HepG2 (cell line): ENCODE measurements around the gene EVA1A. TPM values are rescaled to one million over a fixed set of nuclear protein-coding genes. Genes with fewer than 3 reads are reported as not detected.
A peak's percentile ranks its signal among the peaks of the same experiment; 100 is the strongest.

Source experiments
- AHR ChIP-seq: IDR thresholded peaks from 2 replicates; pipeline ENCODE4 v1.6.1; 2018; ENCODE audit warnings: missing genetic modification reagents, missing compliant biosample characterization
- ATM ChIP-seq: fragments of 450-650 bp; IDR thresholded peaks from 2 replicates; pipeline ENCODE4 v1.7.1; 2017; ENCODE audit warnings: mild to moderate bottlenecking, borderline replicate concordance
- FIP1L1 ChIP-seq: fragments of 200-400 bp; formaldehyde crosslinking; IDR thresholded peaks from 2 replicates; pipeline ENCODE4 v1.6.1; 2018; ENCODE audit warnings: low read depth, mild to moderate bottlenecking, low read length, moderate library complexity, borderline replicate concordance; ENCODE audit not compliant: insufficient read depth
- FOXA1 ChIP-seq, 2 experiments: fragments of 450-650 bp in 1 of 2; sonication (generic) in 1 of 2; formaldehyde crosslinking in 1 of 2; IDR thresholded peaks; 2 replicates each; pipeline versions ENCODE4 v1.4.0 to v1.6.1; 2016 to 2020; ENCODE audit warnings: missing genetic modification reagents in 1 of 2
- GABPB1 ChIP-seq: IDR thresholded peaks from 2 replicates; pipeline ENCODE4 v1.6.1; 2016; ENCODE audit warnings: mild to moderate bottlenecking, missing genetic modification reagents, moderate library complexity, missing compliant biosample characterization
- KDM6A ChIP-seq: IDR thresholded peaks from 2 replicates; pipeline ENCODE4 v1.6.1; 2016; ENCODE audit warnings: low read depth
- KLF13 ChIP-seq: sonication (generic); formaldehyde crosslinking; IDR thresholded peaks from 2 replicates; pipeline ENCODE4 v1.4.0; 2020; ENCODE audit warnings: mild to moderate bottlenecking, missing genetic modification reagents
- MYC ChIP-seq: sonication (generic); formaldehyde crosslinking; IDR thresholded peaks from 2 replicates; pipeline ENCODE4 v1.9.0; 2021; ENCODE audit warnings: missing genetic modification reagents, borderline replicate concordance
- RARG ChIP-seq: sonication (generic); formaldehyde crosslinking; IDR thresholded peaks from 2 replicates; pipeline ENCODE4 v1.4.0; 2020; ENCODE audit warnings: low read depth, mild to moderate bottlenecking, missing genetic modification reagents
- SMAD9 ChIP-seq: sonication (generic); formaldehyde crosslinking; IDR thresholded peaks from 2 replicates; pipeline ENCODE4 v1.5.1; 2020; ENCODE audit warnings: mild to moderate bottlenecking, missing genetic modification reagents
- SP2 ChIP-seq: sonication (generic); formaldehyde crosslinking; IDR thresholded peaks from 2 replicates; pipeline ENCODE4 v1.5.1; 2020; ENCODE audit warnings: mild to moderate bottlenecking, missing genetic modification reagents
- TEAD2 ChIP-seq: sonication (generic); formaldehyde crosslinking; IDR thresholded peaks from 2 replicates; pipeline ENCODE4 v1.9.0; 2021; ENCODE audit warnings: missing genetic modification reagents
- THAP11 ChIP-seq: IDR thresholded peaks from 2 replicates; pipeline ENCODE4 v1.6.1; 2016; ENCODE audit warnings: missing biosample characterization, missing genetic modification reagents
- ZNF263 ChIP-seq: sonication (generic); formaldehyde crosslinking; IDR thresholded peaks from 2 replicates; pipeline ENCODE4 v1.4.0; 2020; ENCODE audit warnings: missing genetic modification reagents
- ZNF563 ChIP-seq: sonication (generic); formaldehyde crosslinking; IDR thresholded peaks from 2 replicates; pipeline ENCODE4 v1.8.0; 2022; ENCODE audit warnings: mild to moderate bottlenecking, moderate library complexity, missing genetic modification reagents
- ZNF619 ChIP-seq: sonication (generic); formaldehyde crosslinking; IDR thresholded peaks from 2 replicates; pipeline ENCODE4 v1.4.0; 2020; ENCODE audit warnings: mild to moderate bottlenecking, missing genetic modification reagents
- polyA plus RNA-seq, 8 experiments: library from polyadenylated mRNA; depleted of rRNA in 3 of 8; stranded (reverse) in 7 of 8; unstranded in 1 of 8; fragments of >200 nt; fragmentation: Illumina TruSeq in 4 of 8; extraction: Trizol in 4 of 8; gene quantifications; 2 replicates each; pipeline versions ENCODE4 v1.2.1 to v1.2.3, GENCODE V29; 2011 to 2016; ENCODE audit warnings: low read depth in 4 of 8, missing spikeins in 1 of 8, mixed read lengths in 1 of 8; ENCODE audit not compliant: insufficient read depth in 1 of 8
- total RNA-seq, 5 experiments: library from RNA; depleted of rRNA; stranded (reverse); fragments of >200 nt; fragmentation: Illumina TruSeq; extraction: Trizol; gene quantifications; 2 replicates each; pipeline ENCODE4 v1.2.3, GENCODE V29; 2016; ENCODE audit warnings: low read depth in 1 of 5
- TF ChIP-seq, protein P1 (sequence below): sonication (generic); formaldehyde crosslinking; IDR thresholded peaks from 2 replicates; pipeline ENCODE4 v1.5.1; 2020; ENCODE audit warnings: mild to moderate bottlenecking, missing genetic modification reagents
- TF ChIP-seq, protein P2 (sequence below): sonication (generic); formaldehyde crosslinking; IDR thresholded peaks from 2 replicates; pipeline ENCODE4 v1.5.0; 2020; ENCODE audit warnings: missing genetic modification reagents
- TF ChIP-seq, protein P3 (sequence below): sonication (generic); formaldehyde crosslinking; IDR thresholded peaks from 2 replicates; pipeline ENCODE4 v1.9.0; 2022; ENCODE audit warnings: missing genetic modification reagents, mild to moderate bottlenecking, borderline replicate concordance
- TF ChIP-seq, protein P4 (sequence below): sonication (generic); formaldehyde crosslinking; IDR thresholded peaks from 2 replicates; pipeline ENCODE4 v1.4.0; 2020; ENCODE audit warnings: missing genetic modification reagents
- TF ChIP-seq, protein P5 (sequence below): sonication (generic); formaldehyde crosslinking; IDR thresholded peaks from 2 replicates; pipeline ENCODE4 v1.8.1; 2023; ENCODE audit warnings: missing genetic modification reagents, mild to moderate bottlenecking, borderline replicate concordance

The EVA1A gene
- total and polyA plus RNA-seq, 2 of the 13 experiments (the other 11 are each of a cell fraction or from before 2014, with no cell fraction given) = 57.5 to 57.8 TPM

DNA sequence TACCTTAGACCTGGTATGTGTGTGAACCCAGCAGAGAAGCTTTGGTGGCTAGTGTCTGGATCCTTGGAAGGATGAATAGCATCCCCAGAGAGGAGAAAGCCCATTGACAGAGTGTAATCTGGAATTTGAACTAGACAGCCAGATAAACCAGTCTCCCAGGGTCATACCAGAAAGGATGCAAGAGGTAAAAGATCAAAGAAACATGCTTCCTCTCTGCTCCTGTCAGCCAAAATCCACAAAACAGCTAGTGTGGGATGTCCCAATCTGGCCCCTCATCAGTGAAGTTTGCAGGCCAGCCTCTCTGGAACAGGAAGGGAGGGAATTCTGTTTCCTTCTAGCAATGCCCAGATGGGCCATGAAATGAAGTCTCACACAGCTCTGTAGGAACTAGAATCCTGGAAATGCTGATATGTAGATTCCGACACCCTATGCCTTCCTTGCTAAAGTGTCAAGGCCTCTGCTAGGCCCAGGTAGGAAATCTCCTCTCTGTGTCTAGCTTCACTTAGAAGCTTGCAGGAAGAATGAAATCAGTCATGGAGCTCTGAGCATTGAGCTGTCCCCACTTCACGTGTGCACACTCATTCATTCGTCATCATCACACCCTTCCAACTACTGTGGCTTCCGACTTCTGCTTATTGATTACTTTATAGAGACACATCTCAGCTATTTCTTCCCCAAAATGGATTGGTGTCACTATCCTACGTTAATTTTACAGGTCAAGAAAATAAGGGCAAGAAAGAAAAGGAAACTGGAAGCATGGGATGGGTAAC, 38.0 kb downstream of the EVA1A start (continued):
- TF ChIP-seq, protein P1, sequence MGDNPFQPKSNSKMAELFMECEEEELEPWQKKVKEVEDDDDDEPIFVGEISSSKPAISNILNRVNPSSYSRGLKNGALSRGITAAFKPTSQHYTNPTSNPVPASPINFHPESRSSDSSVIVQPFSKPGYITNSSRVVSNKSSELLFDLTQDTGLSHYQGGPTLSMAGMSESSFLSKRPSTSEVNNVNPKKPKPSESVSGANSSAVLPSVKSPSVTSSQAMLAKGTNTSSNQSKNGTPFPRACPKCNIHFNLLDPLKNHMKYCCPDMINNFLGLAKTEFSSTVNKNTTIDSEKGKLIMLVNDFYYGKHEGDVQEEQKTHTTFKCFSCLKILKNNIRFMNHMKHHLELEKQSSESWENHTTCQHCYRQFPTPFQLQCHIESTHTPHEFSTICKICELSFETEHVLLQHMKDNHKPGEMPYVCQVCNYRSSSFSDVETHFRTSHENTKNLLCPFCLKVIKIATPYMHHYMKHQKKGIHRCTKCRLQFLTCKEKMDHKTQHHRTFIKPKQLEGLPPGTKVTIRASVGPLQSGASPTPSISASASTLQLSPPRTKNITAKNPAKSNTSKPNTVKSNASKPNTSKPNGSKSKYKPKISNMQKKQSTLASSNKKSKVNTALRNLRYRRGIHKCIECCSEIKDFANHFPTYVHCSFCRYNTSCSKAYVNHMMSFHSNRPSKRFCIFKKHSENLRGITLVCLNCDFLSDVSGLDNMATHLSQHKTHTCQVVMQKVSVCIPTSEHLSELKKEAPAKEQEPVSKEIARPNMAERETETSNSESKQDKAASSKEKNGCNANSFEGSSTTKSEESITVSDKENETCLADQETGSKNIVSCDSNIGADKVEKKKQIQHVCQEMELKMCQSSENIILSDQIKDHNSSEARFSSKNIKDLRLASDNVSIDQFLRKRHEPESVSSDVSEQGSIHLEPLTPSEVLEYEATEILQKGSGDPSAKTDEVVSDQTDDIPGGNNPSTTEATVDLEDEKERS (CRISPR knock-in tag) = peak; percentile 60; the same call in 1 of the 2 replicates
- TF ChIP-seq FIP1L1 (no peak), THAP11 (CRISPR knock-in tag) (peak; percentile 76), AHR (CRISPR knock-in tag) (no peak), ZNF563 (CRISPR knock-in tag) (peak; percentile 32; the same call in 1 of the 2 replicates), SP2 (CRISPR knock-in tag) (no peak), GABPB1 (peak; percentile 52; the same call in 1 of the 2 replicates), ATM (no peak), MYC (CRISPR knock-in tag) (peak; percentile 61; the same call in 1 of the 2 replicates), ZNF619 (CRISPR knock-in tag) (peak; percentile 86; the same call in 1 of the 2 replicates), SMAD9 (no peak), TEAD2 (CRISPR knock-in tag) (no peak), ZNF263 (CRISPR knock-in tag) (peak; percentile 61), KDM6A (CRISPR knock-in tag) (peak; percentile 93), FOXA1 (IDR thresholded peaks at IDR 0.05) (no peak), FOXA1 (CRISPR knock-in tag; IDR thresholded peaks at IDR 0.05) (peak; percentile 81), RARG (CRISPR knock-in tag) (no peak), KLF13 (peak; percentile 50; the same call in 1 of the 2 replicates)
- TF ChIP-seq, protein P2, sequence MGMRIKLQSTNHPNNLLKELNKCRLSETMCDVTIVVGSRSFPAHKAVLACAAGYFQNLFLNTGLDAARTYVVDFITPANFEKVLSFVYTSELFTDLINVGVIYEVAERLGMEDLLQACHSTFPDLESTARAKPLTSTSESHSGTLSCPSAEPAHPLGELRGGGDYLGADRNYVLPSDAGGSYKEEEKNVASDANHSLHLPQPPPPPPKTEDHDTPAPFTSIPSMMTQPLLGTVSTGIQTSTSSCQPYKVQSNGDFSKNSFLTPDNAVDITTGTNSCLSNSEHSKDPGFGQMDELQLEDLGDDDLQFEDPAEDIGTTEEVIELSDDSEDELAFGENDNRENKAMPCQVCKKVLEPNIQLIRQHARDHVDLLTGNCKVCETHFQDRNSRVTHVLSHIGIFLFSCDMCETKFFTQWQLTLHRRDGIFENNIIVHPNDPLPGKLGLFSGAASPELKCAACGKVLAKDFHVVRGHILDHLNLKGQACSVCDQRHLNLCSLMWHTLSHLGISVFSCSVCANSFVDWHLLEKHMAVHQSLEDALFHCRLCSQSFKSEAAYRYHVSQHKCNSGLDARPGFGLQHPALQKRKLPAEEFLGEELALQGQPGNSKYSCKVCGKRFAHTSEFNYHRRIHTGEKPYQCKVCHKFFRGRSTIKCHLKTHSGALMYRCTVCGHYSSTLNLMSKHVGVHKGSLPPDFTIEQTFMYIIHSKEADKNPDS (CRISPR knock-in tag) = peak; percentile 93
- TF ChIP-seq, protein P3, sequence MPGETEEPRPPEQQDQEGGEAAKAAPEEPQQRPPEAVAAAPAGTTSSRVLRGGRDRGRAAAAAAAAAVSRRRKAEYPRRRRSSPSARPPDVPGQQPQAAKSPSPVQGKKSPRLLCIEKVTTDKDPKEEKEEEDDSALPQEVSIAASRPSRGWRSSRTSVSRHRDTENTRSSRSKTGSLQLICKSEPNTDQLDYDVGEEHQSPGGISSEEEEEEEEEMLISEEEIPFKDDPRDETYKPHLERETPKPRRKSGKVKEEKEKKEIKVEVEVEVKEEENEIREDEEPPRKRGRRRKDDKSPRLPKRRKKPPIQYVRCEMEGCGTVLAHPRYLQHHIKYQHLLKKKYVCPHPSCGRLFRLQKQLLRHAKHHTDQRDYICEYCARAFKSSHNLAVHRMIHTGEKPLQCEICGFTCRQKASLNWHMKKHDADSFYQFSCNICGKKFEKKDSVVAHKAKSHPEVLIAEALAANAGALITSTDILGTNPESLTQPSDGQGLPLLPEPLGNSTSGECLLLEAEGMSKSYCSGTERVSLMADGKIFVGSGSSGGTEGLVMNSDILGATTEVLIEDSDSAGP (CRISPR knock-in tag) = no peak; the same call in 1 of the 2 replicates
- TF ChIP-seq, protein P4, sequence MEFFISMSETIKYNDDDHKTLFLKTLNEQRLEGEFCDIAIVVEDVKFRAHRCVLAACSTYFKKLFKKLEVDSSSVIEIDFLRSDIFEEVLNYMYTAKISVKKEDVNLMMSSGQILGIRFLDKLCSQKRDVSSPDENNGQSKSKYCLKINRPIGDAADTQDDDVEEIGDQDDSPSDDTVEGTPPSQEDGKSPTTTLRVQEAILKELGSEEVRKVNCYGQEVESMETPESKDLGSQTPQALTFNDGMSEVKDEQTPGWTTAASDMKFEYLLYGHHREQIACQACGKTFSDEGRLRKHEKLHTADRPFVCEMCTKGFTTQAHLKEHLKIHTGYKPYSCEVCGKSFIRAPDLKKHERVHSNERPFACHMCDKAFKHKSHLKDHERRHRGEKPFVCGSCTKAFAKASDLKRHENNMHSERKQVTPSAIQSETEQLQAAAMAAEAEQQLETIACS = no peak
- TF ChIP-seq, protein P5, sequence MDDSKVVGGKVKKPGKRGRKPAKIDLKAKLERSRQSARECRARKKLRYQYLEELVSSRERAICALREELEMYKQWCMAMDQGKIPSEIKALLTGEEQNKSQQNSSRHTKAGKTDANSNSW = no peak
